Endothelial cell (in vitro differentiated cells): ENCODE measurements around the gene CARD10. TPM values are rescaled to one million over a fixed set of nuclear protein-coding genes. Genes with fewer than 3 reads are reported as not detected.

ENCODE experiments used
- DNase-seq: peaks from one replicate; pipeline ENCODE4 v3.0.0; 2021; ENCODE audit warnings: low spot score
- H3K27ac Mint-ChIP-seq: one replicate; pipeline ENCODE4 v1.8.0; 2021; ENCODE audit warnings: mixed read lengths, inconsistent platforms; ENCODE audit not compliant: unreplicated experiment
- H3K27me3 Mint-ChIP-seq: one replicate; pipeline ENCODE4 v1.8.0; 2021; ENCODE audit warnings: mild to moderate bottlenecking, moderate library complexity, mixed read lengths, inconsistent platforms; ENCODE audit not compliant: unreplicated experiment
- H3K36me3 Mint-ChIP-seq: one replicate; pipeline ENCODE4 v1.8.0; 2021; ENCODE audit warnings: mild to moderate bottlenecking, low read depth, mixed read lengths, inconsistent platforms; ENCODE audit not compliant: unreplicated experiment
- H3K4me1 Mint-ChIP-seq: one replicate; pipeline ENCODE4 v1.8.0; 2021; ENCODE audit warnings: mild to moderate bottlenecking, mixed read lengths, inconsistent platforms; ENCODE audit not compliant: unreplicated experiment
- H3K4me3 Mint-ChIP-seq: one replicate; pipeline ENCODE4 v1.8.0; 2021; ENCODE audit warnings: mild to moderate bottlenecking, mixed read lengths, inconsistent platforms; ENCODE audit not compliant: unreplicated experiment
- H3K9me3 Mint-ChIP-seq: one replicate; pipeline ENCODE4 v1.8.0; 2021; ENCODE audit warnings: mixed read lengths, inconsistent platforms; ENCODE audit not compliant: unreplicated experiment
- CTCF ChIP-seq: fragments of 200-600 bp; sonication (generic); IDR thresholded peaks from one replicate; pipeline ENCODE4 v1.5.0; 2021; ENCODE audit warnings: antibody characterized with exemption; ENCODE audit not compliant: unreplicated experiment
- total RNA-seq: library from RNA; stranded (reverse); fragmentation: NEBNext Ultra II Directional; extraction: Animal tissue kit (Norgen Biotek cat#: 25700); gene quantifications from one replicate; pipeline ENCODE4 v1.2.1, GENCODE V29; 2021; ENCODE audit not compliant: unreplicated experiment

CARD10 gene
- total RNA-seq, 1 donor from 2014 or later: 26.0 TPM

GRCh38 chr22:37549704-37550059, 30.5 kb upstream of the CARD10 start:
- peak overlapping the region; percentile 75 for H3K27ac Mint-ChIP-seq

DNA sequence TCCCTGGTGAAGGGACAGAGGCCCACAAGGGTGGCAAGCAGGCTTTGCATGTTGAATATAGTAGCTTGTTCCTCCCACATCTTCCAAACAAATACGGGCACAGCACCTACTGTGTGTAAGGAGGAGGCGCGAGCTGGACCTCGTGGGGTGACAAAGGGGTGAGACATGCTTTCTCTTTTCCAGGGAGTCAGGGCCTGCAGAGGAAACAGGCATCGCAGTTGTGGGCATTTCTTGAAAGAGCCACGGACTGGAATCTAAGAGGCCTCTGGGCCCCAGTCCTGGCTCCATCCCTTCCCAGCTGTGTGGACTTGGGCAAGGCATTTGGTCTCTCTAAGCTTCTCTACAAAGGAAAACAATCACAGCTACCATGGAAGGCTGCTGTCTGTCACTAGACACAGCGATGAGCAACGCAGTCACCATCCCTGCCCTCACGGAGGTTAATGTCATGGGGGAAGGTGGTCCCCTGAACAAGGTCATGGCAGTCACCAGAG, 28.1 kb upstream of the CARD10 start:
- Mint-ChIP-seq H3K9me3 (no peaks in the 10 kb centered on the region), H3K27ac (peak overlapping the region; percentile 75), H3K4me3 (no peak overlapping the region), H3K4me1 (peaks cover 34% of the 10 kb centered on the region), H3K36me3 (no peaks in the 10 kb centered on the region), H3K27me3 (peaks cover 9% of the 10 kb centered on the region)
- no peak for DNase-seq
- TF ChIP-seq CTCF: no peak

More at GRCh38 chr22:37549704-37550059, 30.5 kb upstream of the CARD10 start:
- Mint-ChIP-seq H3K4me3 (no peak overlapping the region), H3K9me3 (no peaks in the 10 kb centered on the region), H3K36me3 (no peaks in the 10 kb centered on the region), H3K4me1 (peaks cover 40% of the 10 kb centered on the region), H3K27me3 (peaks cover 5% of the 10 kb centered on the region)
- no peak for DNase-seq
- no peak for TF ChIP-seq CTCF

GRCh38 chr22:37546437-37547250, 27.4 kb upstream of the CARD10 start:
- peaks cover 29% of the 10 kb centered on the region for H3K4me1 Mint-ChIP-seq
- TF ChIP-seq CTCF: no peak

GRCh38 chr22:37545703-37546436, 26.7 kb upstream of the CARD10 start:
- H3K4me3 Mint-ChIP-seq: no peak overlapping the region
- peak; percentile 90 for DNase-seq
- H3K27me3 Mint-ChIP-seq: peaks cover 9% of the 10 kb centered on the region

More at GRCh38 chr22:37546437-37547250, 27.4 kb upstream of the CARD10 start:
- peaks cover 9% of the 10 kb centered on the region for H3K27me3 Mint-ChIP-seq
- H3K9me3 Mint-ChIP-seq: no peaks in the 10 kb centered on the region
- H3K27ac Mint-ChIP-seq: peak overlapping the region; percentile 97
- DNase-seq: no peak
- H3K36me3 Mint-ChIP-seq: no peaks in the 10 kb centered on the region
- H3K4me3 Mint-ChIP-seq: peak overlapping the region; percentile 74

More at GRCh38 chr22:37545703-37546436, 26.7 kb upstream of the CARD10 start:
- Mint-ChIP-seq H3K9me3 (no peaks in the 10 kb centered on the region), H3K36me3 (no peaks in the 10 kb centered on the region), H3K27ac (peak overlapping the region; percentile 97), H3K4me1 (peaks cover 22% of the 10 kb centered on the region)
- no peak for TF ChIP-seq CTCF
